ENCODE results near the gene CPEB3. TPM values are rescaled to one million over a fixed set of nuclear protein-coding genes. Genes with fewer than 3 reads are reported as not detected.
"Not testable (repeated sequence)": the region's sequence is repeated elsewhere in the genome, so short reads cannot be mapped to it uniquely, and the experiment has no call there.

CPEB3 gene
- total and polyA plus RNA-seq, 3 donors from 2014 or later, result 19.4 to 32.4 (median 23.5) TPM

DNA sequence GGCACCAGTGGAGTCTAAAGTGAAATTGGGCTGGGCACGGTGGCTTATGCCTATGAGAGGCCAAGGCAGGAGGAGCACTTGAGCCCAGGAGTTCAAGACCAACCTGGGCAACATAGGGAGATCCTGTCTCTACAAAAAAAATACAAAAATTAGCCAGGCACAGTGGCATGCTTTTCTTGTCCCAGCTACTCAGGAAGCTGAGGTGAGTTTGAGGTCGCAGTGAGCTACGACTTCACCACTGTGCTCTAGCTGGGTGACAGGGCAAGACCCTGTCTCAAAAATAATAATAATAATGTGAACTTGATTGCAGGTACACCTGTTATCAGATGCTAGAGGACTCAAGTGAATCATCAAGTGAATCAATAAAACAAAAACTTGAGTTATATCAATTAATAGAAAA, 259.3 kb downstream of the CPEB3 start:
- H3K27me3 ChIP-seq, result no peaks in the 10 kb centered on the region
- H3K36me3 ChIP-seq (ENCODE audit: low read depth, missing control alignments), result no peaks in the 10 kb centered on the region
- H3K4me1 ChIP-seq, result no peaks in the 10 kb centered on the region
- no peak for TF ChIP-seq POLR2A (IDR thresholded peaks at IDR 0.05)
- TF ChIP-seq, protein P1, sequence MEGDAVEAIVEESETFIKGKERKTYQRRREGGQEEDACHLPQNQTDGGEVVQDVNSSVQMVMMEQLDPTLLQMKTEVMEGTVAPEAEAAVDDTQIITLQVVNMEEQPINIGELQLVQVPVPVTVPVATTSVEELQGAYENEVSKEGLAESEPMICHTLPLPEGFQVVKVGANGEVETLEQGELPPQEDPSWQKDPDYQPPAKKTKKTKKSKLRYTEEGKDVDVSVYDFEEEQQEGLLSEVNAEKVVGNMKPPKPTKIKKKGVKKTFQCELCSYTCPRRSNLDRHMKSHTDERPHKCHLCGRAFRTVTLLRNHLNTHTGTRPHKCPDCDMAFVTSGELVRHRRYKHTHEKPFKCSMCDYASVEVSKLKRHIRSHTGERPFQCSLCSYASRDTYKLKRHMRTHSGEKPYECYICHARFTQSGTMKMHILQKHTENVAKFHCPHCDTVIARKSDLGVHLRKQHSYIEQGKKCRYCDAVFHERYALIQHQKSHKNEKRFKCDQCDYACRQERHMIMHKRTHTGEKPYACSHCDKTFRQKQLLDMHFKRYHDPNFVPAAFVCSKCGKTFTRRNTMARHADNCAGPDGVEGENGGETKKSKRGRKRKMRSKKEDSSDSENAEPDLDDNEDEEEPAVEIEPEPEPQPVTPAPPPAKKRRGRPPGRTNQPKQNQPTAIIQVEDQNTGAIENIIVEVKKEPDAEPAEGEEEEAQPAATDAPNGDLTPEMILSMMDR (IDR thresholded peaks at IDR 0.05), result no peak
- intact Hi-C loops (cut with DNase I; ENCODE audit: low total_unique reads), result no loop called here
- 81 to 94% methylated on average over 3 of the region's 3 CpGs for WGBS, 2 donors
- no peak overlapping the region for H3K4me3 ChIP-seq
- H3K9me3 ChIP-seq, result no peaks in the 10 kb centered on the region
- no peak overlapping the region for H3K27ac ChIP-seq
- no peak for DNase-seq

DNA sequence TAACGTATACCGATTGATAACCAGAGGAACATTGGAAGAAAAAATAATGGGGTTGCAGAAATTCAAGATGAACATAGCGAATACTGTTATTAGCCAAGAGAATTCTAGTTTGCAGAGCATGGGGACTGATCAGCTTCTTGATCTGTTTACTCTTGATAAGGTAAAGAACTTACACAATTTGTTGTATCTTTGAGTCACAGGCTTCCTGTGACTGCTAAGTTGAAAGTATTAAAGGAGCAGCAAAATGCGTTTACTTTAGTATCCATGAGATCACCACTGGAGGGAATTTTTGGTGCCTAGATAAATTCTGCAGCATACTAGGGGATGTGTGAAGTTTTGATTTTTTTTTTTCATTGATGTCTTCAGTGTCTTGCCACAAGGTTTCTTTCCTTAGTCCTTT, 263.7 kb downstream of the CPEB3 start:
- Histone ChIP-seq H3K9me3 (no peaks in the 10 kb centered on the region), H3K36me3 (ENCODE audit: low read depth, missing control alignments) (no peaks in the 10 kb centered on the region), H3K27ac (no peak overlapping the region), H3K27me3 (no peaks in the 10 kb centered on the region), H3K4me1 (no peaks in the 10 kb centered on the region), H3K4me3 (no peak overlapping the region)
- TF ChIP-seq, protein P1 (IDR thresholded peaks at IDR 0.05), result no peak
- no peak for TF ChIP-seq POLR2A (IDR thresholded peaks at IDR 0.05)
- intact Hi-C loops (cut with DNase I; ENCODE audit: low total_unique reads), result no loop called here
- 90 to 92% methylated on average over 4 of the region's 4 CpGs for WGBS, 2 donors
- no peak for DNase-seq

DNA sequence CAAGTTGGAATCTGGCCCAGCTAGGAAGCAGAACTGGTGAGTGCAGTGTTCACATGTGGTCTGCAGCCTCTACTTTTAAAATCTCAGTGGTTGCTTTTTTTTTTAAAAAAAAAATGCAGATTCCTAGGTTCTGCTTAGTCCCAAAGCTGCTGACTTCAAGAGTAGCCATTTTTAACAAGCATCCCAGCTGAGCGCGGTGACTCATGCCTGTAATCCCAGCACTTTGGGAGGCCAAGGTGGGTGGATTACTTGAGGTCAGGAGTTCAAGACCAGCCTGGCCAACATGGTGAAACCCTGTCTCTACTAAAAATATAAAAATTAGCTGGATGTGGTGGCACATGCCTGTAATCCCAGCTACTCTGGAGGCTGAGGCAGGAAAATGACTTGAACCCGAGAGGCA, 265.5 kb downstream of the CPEB3 start:
- H3K4me1 ChIP-seq; H3K27me3 ChIP-seq; H3K9me3 ChIP-seq; intact Hi-C loops (cut with DNase I; ENCODE audit: low total_unique reads); H3K36me3 ChIP-seq (ENCODE audit: low read depth, missing control alignments); DNase-seq; H3K27ac ChIP-seq; H3K4me3 ChIP-seq: not testable (repeated sequence)
- 91 to 97% methylated on average over 3 of the region's 3 CpGs for WGBS, 2 donors

DNA sequence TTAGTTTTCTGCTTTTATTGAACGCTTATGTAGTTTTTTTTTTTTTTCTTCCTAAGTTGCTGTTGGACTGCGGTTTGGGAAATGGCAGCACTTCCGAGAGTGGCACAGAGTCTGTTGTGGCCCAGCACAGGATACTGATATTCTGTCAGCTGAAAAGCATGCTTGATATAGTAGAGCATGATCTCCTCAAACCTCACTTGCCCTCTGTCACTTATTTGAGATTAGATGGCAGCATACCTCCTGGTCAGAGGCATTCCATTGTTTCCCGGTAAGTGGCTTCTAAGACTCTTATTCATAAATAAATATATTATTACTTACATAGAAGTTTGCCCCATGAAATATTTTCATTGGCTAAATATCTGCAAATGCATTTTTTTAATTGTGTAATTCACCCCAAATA, 266.2 kb downstream of the CPEB3 start:
- 93% methylated on average over 4 of the region's 4 CpGs for WGBS, 2 donors
- intact Hi-C loops (cut with DNase I; ENCODE audit: low total_unique reads), result no loop called here
- no peak for DNase-seq
- no peak overlapping the region for H3K27ac ChIP-seq
- no peaks in the 10 kb centered on the region for H3K4me1 ChIP-seq
- H3K27me3 ChIP-seq, result no peaks in the 10 kb centered on the region
- no peaks in the 10 kb centered on the region for H3K36me3 ChIP-seq (ENCODE audit: low read depth, missing control alignments)
- no peaks in the 10 kb centered on the region for H3K9me3 ChIP-seq
- TF ChIP-seq, protein P1 (IDR thresholded peaks at IDR 0.05), result no peak
- no peak for TF ChIP-seq POLR2A (IDR thresholded peaks at IDR 0.05)
- H3K4me3 ChIP-seq, result no peak overlapping the region

DNA sequence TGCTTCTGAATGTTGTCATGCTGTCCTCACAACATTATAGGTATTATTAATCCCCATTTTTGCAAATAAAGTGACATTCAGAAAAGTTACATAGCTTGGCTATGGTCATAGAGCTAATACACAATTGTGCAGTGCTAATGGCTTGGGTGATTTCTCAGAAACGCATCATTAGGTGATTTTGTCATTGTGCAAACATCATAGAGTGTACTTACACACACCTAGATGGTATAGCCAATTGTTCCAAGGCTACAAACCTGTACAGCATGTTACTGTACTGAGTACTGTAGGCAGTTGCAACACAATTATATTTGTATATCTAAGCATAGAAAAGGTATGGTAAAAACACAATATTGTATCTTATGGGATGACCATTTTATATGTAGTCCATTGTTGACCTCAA, 276.3 kb downstream of the CPEB3 start:
- Histone ChIP-seq H3K27me3 (no peaks in the 10 kb centered on the region), H3K27ac (no peak overlapping the region), H3K36me3 (ENCODE audit: low read depth, missing control alignments) (no peaks in the 10 kb centered on the region), H3K4me1 (no peaks in the 10 kb centered on the region), H3K4me3 (no peak overlapping the region), H3K9me3 (no peaks in the 10 kb centered on the region)
- no peak for TF ChIP-seq POLR2A (IDR thresholded peaks at IDR 0.05)
- TF ChIP-seq, protein P1 (IDR thresholded peaks at IDR 0.05), result no peak
- DNase-seq, result no peak
- WGBS, 2 donors, result 89 to 94% methylated on average over 1 of the region's 1 CpG
- intact Hi-C loops (cut with DNase I; ENCODE audit: low total_unique reads), result no loop called here

All from testis (tissue), 3 donors.